ENCODE data around the gene ATP9B. TPM values are rescaled to one million over a fixed set of nuclear protein-coding genes. Genes with fewer than 3 reads are reported as not detected.
"Not testable (repeated sequence)": the region's sequence is repeated elsewhere in the genome, so short reads cannot be mapped to it uniquely, and the experiment has no call there.

The ATP9B gene
- total RNA-seq, 1 donor from 2014 or later = 18.5 TPM

DNA sequence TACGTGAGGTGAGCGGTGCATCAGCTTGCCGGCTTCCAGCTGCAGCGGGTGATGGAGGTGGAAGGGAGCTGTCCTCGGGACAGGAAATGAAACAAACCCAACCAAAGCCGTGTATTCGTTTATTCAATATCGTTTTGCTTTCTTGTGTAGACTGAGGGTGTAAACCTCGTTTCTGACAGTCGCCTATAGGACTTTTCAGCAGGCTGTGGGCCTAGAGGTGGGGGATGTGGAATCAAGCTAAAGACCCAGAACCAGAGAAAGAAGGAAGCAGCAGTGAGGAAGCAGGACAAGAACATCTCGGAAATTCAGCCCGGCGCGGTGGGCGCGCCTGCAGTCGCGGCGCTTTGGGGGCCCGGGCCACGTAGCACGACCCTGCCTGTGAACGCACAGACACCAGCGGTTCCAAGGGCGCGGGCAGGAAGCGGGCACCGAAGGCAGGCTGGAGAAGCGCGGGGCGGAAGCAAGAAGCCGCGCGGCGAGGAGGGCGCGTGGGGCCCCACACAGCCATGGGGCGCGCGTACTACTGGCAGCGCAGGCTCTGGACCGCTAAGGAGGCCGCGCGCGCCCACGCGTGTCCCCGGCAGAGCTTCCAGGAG is 755 bp upstream of the ATP9B start:
- intact Hi-C loops (cut with DNase I) = loop anchor here (10.0 kb wide), 1 partner anchor 606 kb away; the partner anchor contains the start of gene CTDP1
- DNase-seq (ENCODE audit: low spot score) = no peak

DNA sequence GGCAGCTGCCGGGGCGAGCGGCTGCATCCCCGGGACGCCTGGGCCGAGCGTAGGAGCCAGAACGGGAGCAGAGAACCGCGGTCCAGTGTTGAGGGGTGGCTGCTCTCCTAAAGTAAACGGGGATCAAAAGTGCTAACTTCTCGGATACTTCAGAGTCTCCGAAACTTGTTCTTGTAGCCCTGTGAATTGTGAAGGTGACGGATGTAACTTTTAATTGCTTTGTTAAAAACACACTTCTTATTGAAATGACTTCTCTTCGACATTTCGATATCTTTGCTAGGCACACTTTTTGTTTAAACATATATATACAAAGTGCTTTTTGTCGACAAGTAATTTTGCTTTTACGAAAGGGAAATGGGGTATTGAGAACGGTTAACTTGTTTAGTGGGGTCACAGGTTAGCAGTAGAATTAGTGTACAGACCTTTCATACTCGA is 540 bp downstream of the ATP9B start:
- intact Hi-C loops (cut with DNase I) = loop anchor here (10.0 kb wide), 1 partner anchor 605 kb away; the partner anchor contains the start of gene CTDP1
- no peak for DNase-seq (ENCODE audit: low spot score)

DNA sequence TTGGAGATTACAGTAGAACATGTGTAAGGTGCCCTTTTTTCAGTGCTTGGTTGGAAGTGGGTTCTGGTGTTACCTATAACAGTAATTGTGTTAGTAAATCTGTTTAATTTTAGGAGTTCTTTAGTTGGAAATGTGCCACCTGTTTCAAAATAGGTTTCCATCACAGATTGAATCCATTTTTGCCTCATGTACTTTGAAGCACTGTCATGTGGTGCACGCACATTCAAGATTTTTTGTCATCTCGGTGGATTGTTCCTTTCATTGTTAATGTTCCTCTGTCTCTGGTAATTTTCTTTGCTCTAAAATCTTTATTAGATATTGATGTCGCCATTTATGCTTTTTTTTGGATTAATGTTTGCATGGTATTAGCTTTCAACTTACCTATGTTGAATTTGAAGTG is 1.3 kb downstream of the ATP9B start:
- no peak for DNase-seq (ENCODE audit: low spot score)
- intact Hi-C loops (cut with DNase I) = no loop called here

DNA sequence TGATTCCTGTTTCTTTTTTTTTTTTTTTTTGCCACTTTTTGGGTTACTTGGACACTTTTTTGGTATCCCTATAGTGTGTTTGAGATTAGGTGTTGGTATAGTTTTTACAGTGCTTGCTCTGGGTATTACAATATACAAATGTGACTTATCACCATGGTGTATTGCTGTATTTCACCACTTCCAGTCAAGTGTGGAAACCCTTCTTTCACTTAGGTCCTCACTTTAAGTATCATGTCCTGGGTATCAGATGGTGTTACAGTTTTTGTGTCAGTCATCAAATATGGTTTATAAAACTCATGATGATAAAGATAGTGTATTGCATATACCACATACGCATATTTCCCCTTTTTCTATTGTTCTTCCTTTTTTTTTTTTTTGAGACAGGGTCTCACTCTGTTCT is 1.8 kb downstream of the ATP9B start:
- intact Hi-C loops (cut with DNase I) = no loop called here

DNA sequence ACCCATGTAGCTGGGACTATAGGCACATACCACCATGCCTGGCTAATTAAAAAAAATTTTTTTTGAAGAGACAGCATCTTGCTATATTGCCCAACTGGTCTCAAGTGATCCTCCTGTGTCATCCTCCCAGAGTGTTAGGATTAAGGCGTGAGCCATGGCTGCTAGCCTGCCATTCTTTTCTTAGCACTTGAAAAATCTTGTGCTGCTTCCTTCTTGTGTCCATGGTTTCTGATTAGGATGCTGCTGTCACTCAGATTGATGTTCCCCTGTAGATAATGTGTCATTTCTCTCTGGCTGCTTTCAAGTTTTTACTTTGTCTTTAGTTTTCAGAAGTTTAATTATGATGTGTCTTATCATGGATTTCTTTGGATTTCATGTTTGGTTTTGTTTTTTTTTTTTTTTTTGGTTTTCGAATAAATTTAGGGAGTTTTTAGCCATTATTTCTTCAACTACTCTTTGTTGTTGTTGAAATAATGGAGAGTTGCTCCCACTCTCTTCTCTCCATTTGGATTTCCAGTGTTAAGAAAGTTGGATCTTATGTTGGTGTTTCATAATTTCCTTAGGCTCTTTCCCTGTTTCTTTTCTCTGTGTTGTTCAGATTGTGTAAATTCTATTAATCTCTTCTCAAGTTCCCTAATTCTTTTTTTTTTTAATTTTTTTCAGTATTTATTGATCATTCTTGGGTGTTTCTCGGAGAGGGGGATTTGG is 2.5 kb downstream of the ATP9B start:
- no peak for DNase-seq (ENCODE audit: low spot score)
- intact Hi-C loops (cut with DNase I) = no loop called here

More for the DNA sequence above, 1.8 kb downstream of the ATP9B start:
- no peak for DNase-seq (ENCODE audit: low spot score)

DNA sequence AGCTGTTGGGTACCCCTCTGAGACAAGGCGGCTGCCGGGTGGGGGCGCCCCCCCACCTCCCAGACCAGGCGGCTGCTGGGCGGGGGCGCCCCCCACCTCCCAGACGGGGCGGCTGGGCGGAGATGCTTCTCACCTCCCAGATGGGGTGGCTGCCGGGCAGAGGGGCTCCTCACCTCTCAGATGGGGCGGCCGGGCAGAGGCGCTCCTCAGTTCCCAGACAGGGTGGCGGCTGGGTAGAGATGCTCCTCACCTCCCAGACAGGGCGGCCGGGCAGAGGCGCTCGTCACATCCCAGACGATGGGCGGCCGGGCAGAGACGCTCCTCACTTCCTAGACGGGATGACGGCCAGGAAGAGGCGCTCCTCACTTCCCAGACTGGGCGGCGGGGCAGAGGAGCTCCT is 3.5 kb downstream of the ATP9B start:
- DNase-seq (ENCODE audit: low spot score); intact Hi-C loops (cut with DNase I): not testable (repeated sequence)

DNA sequence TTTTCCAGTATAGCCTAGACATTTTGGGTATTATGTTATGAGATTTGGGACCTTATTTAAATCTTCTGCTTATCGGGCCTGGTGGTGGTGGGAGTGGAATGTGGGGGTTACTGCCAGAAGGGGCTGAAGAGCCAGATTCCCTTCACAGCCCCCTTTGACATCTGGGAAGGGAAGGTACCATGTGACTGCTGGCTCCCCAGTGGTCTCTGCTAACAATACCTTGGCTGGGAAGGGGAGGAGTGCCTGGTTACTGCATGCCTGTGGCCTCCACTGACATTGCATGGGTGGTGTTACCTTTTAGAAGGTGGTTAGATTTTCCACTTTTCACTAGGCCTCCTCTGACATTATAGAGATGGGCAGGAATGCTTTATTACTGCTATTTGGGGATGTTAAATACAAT is 8.0 kb downstream of the ATP9B start:
- intact Hi-C loops (cut with DNase I) = no loop called here
- DNase-seq (ENCODE audit: low spot score) = no peak

DNA sequence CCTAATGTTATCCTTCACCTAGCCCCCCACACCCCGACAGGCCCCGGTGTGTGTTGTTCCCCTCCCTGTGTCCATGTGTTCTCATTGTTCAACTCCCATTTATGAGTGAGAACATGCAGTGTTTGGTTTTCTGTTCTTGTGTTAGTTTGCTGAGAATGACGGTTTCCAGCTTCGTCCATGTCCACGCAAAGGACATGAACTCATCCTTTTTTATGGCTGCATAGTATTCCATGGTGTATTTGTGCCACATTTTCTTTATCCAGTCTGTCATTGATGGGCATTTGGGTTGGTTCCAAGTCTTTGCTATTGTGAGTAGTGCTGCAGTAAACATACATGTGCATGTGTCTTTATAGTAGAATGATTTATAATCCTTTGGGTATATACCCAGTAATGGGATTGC is 9.6 kb downstream of the ATP9B start:
- DNase-seq (ENCODE audit: low spot score); intact Hi-C loops (cut with DNase I): not testable (repeated sequence)

DNA sequence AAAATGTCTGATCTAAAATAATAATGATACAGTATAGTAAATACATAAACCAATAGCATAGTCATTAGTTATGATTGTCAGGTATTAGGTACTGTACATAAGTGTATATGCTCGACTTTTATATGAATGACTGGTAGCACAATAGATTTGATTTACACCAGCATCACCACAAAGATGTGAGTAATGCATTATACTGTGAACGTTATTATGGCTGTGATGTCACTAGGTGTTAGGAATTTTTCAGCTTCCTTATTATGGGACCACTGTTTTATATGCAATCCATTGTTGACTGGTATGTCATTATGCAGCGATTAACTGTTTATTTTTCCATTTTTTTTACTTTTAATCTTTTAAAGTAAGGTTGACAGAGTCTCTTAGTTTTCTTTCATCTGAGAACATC is 23.7 kb downstream of the ATP9B start:
- DNase-seq (ENCODE audit: low spot score) = no peak
- intact Hi-C loops (cut with DNase I) = no loop called here

DNA sequence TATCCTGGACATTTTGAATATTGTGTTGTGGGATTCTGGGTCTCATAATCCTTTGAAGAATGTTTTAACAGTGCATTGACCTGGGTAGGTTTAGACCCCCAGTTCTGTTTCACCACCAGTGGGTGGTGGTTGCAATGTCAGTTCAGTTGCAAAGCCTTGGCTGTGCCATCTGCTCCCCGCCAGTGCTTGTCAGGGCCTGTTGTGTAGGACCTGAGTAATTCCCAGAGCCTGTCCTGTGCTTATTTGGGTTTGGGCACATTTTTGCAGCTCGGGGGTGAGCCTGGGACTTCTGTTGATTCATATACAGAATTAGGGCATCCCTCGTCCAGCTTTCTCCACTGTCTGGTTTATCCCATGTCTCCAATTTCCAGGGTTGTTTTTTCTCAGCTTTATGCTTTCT is 24.8 kb downstream of the ATP9B start:
- intact Hi-C loops (cut with DNase I) = no loop called here
- DNase-seq (ENCODE audit: low spot score) = no peak

DNA sequence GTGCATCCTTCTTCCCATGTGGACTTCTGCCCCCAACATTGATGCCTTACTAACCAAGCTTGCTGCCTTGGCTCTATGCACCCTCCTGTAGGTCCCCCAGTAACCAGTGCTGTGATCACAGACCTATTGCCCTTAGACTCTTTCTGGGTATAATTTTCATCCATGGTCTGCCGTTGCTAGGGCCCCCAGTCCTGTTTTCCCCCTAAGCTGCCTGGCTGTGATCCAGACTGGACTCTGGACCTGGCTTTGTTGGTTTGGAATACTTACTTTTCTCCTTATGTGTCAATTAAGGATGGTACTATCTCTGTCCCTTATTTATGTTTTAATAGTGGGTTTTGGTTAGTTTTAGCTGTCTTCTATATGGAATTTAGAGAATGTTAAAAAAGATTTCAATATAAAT is 26.0 kb downstream of the ATP9B start:
- intact Hi-C loops (cut with DNase I) = no loop called here
- no peak for DNase-seq (ENCODE audit: low spot score)

DNA sequence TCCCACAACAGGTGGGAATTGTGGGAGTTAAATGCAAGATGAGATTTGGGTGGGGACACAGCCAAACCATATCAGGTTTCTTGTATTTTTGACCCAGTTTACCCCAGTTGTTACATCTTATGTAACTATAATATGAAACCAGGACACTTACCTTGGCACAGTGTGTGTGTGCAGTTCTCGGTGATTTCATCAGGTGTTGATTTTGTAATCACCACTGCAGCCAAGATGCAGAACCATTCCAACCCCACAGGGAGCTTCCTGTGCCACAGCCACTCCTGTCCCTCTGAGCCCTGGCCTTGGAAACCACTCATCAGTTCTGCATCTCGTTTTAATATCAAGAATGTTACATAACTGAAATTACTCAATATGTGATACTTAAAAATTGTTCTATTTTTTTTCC is 31.8 kb downstream of the ATP9B start:
- intact Hi-C loops (cut with DNase I) = no loop called here
- no peak for DNase-seq (ENCODE audit: low spot score)

DNA sequence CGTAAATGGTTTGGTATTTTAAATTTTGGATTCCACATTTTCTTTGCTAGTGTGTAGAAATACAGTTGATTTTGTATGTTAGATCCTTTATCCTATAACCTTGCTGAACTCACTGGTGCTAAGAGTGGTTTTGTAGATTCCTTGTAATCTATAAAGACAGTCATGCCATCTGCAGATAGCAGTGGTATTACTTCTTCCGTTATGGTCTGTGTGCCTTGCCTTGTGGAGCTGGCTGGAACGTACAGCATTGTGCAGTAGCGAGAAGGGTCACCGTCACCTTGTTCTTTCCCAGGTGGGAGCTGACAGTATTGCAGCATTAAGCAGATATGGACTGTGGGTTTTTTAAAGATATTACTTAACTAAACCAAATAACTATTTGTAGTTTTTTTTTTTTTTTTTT is 33.7 kb downstream of the ATP9B start:
- intact Hi-C loops (cut with DNase I) = no loop called here
- DNase-seq (ENCODE audit: low spot score) = no peak

DNA sequence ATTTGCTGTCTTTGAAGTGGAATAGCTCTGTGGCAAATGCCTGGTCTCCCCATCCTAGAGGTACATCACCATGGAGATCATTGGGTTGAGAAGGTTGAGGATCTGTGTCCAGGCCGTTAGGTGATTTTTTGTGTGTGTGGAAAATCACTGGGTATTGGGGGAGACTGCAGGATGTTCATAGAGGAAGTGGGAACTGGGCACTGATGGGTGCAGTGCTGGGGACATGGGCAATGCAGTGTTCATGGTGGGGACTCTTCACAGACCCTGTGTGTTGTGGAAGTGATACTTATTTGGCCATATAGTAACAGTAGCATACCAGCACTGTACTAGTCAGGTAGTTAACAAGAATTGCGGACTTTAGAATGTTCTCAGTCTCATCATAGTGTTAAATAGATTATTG is 34.9 kb downstream of the ATP9B start:
- intact Hi-C loops (cut with DNase I) = no loop called here
- DNase-seq (ENCODE audit: low spot score) = no peak

DNA sequence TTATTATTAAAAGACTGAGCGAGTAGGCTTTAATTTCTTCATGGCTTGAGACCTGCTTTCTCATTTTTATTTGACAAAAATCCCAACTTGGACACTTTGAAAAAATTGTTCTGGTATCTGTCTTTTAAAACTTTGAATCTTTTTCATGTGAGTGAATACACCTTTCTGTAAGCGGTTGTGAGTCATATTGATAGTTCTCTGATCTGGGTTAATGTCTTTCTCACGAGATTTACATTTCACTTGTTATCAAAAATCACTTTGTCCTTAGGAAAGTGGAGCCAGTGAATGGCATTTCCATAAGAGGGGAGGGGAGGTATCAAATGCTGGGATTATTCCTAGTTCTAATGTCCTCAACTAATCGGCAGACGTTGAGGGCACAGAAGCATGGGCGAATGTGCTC is 36.3 kb downstream of the ATP9B start:
- no peak for DNase-seq (ENCODE audit: low spot score)
- intact Hi-C loops (cut with DNase I) = no loop called here

DNA sequence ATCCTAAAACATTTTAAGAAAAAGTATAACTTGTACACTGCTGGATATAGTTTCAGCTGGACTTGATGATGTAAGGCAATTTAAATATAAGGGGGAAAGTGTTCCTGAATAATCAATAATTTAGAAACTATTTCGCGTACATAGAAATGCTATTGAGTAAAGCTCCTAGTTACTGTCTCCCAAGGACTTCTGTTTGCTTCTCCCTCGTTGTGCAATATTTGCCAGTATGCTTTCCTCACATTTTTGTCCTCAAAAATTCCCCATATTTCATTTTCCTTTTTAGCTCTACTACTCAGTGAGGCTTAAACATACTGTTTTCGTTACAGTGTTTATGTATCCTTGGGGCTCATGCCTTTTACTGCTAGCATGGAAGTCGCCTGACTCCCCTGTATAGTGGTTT is 36.9 kb downstream of the ATP9B start:
- no peak for DNase-seq (ENCODE audit: low spot score)
- intact Hi-C loops (cut with DNase I) = no loop called here

DNA sequence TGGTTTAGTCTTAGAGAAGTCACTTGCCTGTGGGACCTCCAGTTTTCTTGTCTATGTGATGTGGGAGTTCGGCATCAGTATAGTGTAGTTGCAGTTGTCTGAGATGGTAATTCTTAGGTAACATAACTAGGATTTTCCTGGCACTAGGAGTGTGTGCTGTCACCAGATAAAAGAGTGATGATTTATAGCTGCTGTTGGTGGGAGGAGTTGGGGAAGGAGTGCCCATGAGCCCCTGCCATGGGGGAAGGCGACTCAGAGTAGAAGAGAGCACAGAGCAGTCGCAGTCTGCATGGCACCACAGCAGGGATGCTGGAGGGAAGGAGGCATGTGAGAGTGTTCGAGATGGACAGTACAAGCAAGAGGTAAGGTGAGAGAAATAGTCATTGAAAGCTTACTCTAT is 38.7 kb downstream of the ATP9B start:
- intact Hi-C loops (cut with DNase I) = no loop called here
- no peak for DNase-seq (ENCODE audit: low spot score)

DNA sequence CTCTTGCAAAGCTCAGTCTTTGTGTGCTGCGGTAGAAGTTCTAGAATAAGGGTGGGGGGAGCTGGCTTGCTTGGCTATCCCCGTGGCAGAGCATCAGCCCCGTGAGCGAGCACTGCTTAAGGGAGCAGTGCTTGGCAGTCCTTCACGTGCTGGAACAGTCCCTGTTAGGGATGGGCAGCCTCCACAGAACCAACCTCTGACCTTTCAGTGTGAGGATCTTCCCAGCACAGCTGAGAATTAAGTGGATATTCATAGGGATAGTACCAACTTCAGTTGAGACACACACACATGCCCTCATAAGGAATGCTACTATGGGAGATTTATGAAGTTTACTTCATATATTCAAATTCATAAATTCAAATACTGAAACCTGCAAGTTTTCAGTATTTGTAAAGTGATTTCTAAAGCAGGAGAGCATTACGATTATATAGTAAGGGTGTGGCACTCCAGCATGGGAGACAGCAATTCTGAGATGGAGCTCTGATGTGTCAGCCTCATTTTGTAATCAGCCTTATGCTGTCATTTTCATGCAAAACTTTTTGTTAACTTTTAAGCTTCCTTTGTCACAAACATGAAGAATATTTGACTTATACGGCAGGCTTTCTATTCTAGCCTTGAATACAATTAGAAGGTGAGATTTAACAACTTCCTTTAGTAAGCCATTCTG is 39.5 kb downstream of the ATP9B start:
- no peak for DNase-seq (ENCODE audit: low spot score)
- intact Hi-C loops (cut with DNase I) = no loop called here

DNA sequence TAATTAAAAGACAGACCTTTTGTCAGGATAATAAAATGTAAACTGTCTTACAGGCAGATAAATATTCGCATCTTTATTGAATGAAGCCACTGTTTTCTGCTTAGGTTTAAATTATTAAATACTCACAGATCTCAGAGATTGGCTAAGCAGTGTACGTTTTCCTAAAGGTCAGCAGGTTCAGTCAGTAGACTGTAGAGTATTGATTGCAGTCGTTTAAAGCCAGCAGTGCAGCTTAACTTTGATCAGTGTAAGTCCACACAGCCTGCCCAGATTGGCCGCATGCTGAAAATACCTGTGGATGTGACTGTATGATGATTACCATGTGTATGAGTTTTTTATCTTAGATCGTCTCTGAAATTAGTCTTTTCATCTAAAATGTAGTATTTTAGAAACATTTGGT is 42.3 kb downstream of the ATP9B start:
- intact Hi-C loops (cut with DNase I) = no loop called here

DNA sequence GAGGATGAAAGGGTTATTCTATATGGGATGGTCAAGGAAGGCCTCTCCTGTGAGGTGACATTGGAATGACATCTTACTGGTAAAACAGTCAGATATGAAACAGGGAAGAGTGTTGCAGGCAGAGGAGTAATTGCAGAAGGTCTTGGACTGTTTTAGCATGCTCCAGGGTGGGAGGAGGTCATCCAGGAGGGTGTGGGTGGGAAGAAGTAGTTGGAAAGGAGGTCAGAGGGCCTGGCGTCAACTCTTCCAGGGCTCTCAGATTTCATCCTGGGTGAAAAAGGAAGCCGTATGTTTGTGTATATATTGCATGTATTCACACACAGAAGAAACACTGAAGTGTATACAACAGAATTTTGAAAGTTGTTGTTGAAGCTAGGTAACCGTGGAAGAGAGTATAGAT is 48.2 kb downstream of the ATP9B start:
- no peak for DNase-seq (ENCODE audit: low spot score)
- intact Hi-C loops (cut with DNase I) = no loop called here

More for the DNA sequence above, 42.3 kb downstream of the ATP9B start:
- no peak for DNase-seq (ENCODE audit: low spot score)

DNA sequence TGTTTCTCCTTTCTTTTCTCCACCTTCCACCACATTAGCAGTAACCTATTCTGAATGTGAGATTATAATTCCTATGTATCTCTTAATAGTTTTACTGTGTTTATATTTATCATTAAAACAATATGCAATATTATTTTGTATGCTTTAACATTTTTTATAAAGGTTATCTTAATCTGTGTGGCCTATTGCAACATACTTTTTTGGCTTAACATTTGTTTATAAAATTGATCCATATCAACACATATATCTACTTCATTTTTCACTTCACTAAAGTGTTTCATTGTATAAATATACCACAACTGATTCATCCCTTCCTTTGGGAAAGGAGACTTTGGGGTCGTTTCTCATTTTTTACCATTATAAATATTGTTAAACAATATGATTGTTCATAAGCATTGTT is 48.6 kb downstream of the ATP9B start:
- intact Hi-C loops (cut with DNase I) = no loop called here
- DNase-seq (ENCODE audit: low spot score) = no peak

All from cardiac septum (tissue), 1 donor.